Lung (tissue), 12 donors: ENCODE results near the gene TMEM214. TPM values are rescaled to one million over a fixed set of nuclear protein-coding genes. Genes with fewer than 3 reads are reported as not detected.

Experiments
- ATAC-seq: fragments of 200-7000 bp; cut with Tn5 transposase; one replicate; pipeline ENCODE4 v1.9.1; 2020; ENCODE audit warnings: moderate number of reproducible peaks; ENCODE audit not compliant: insufficient read depth, low FRiP score
- DNase-seq, 3 donors: peaks; one replicate each; pipeline ENCODE4 v3.0.0-alpha.2; 2013 to 2017
- H3K27ac ChIP-seq, 2 donors: one replicate each; pipeline ENCODE4 v1.5.1; 2013; ENCODE audit warnings: mild to moderate bottlenecking in 2 of 2, moderate library complexity in 2 of 2, control low read depth in 1 of 2, inconsistent platforms in 1 of 2, low read depth in 1 of 2, low read length in 1 of 2
- H3K27me3 ChIP-seq, 3 donors: one replicate each; pipeline ENCODE4 v1.5.1; 2013; ENCODE audit warnings: low read length in 2 of 3; ENCODE audit not compliant: control insufficient read depth in 3 of 3, insufficient read depth in 3 of 3
- H3K36me3 ChIP-seq, 4 donors: one replicate each; pipeline ENCODE4 v1.5.1; 2013; ENCODE audit warnings: low read length in 4 of 4, mild to moderate bottlenecking in 1 of 4, moderate library complexity in 1 of 4; ENCODE audit not compliant: control insufficient read depth in 4 of 4, insufficient read depth in 4 of 4
- H3K4me1 ChIP-seq, 5 donors: one replicate each; pipeline ENCODE4 v1.5.1; 2013; ENCODE audit warnings: low read length in 5 of 5, mild to moderate bottlenecking in 2 of 5, moderate library complexity in 1 of 5; ENCODE audit not compliant: control insufficient read depth in 5 of 5, insufficient read depth in 5 of 5
- H3K4me3 ChIP-seq: one replicate; pipeline ENCODE4 v1.5.1; 2013; ENCODE audit warnings: mild to moderate bottlenecking, control low read depth, moderate library complexity
- H3K9ac ChIP-seq, 2 donors: one replicate each; pipeline ENCODE4 v1.5.1; 2013; ENCODE audit warnings: low read length in 2 of 2, control low read depth in 1 of 2; ENCODE audit not compliant: insufficient read depth in 1 of 2
- H3K9me3 ChIP-seq, 4 donors: one replicate each; pipeline ENCODE4 v1.5.1; 2013; ENCODE audit warnings: low read length in 3 of 4, mild to moderate bottlenecking in 1 of 4, moderate library complexity in 1 of 4; ENCODE audit not compliant: control insufficient read depth in 4 of 4, insufficient read depth in 3 of 4
- WGBS, 2 donors: extraction: QIAGEN DNeasy Blood & Tissue Kit; methylation state at CpG; one replicate each; pipeline ENCODE4 v1.1.7; 2013; 5-methylcytosine and 5-hydroxymethylcytosine counted together
- polyA plus RNA-seq, 2 donors: library from polyadenylated mRNA; stranded (reverse); fragments of 200-250 nt; gene quantifications; one replicate each; pipeline ENCODE4 v1.2.1, GENCODE V29; 2013
- total RNA-seq, 2 donors: library from RNA; depleted of rRNA in 1 of 2; stranded (reverse); fragments of >200 nt in 1 of 2; gene quantifications; one replicate each; pipeline ENCODE4 v1.2.1, GENCODE V29; 2014 to 2021
- TF ChIP-seq, protein P1 (sequence below): IDR thresholded peaks from 2 replicates; pipeline ENCODE4 v1.5.1; 2012; ENCODE audit warnings: mild to moderate bottlenecking; ENCODE audit errors: control extremely low read depth, extremely low read depth
- donor health status: control.
- donor health status: control.
- donor health status: Bipolar disorder and iron deficiency.
- donor health status: healthy.
- donor health status: DM: yes; HTN: yes; CAD: no.

TMEM214 gene
- total and polyA plus RNA-seq, 4 donors: 34.3 to 99.2 (median 59.6) TPM

DNA sequence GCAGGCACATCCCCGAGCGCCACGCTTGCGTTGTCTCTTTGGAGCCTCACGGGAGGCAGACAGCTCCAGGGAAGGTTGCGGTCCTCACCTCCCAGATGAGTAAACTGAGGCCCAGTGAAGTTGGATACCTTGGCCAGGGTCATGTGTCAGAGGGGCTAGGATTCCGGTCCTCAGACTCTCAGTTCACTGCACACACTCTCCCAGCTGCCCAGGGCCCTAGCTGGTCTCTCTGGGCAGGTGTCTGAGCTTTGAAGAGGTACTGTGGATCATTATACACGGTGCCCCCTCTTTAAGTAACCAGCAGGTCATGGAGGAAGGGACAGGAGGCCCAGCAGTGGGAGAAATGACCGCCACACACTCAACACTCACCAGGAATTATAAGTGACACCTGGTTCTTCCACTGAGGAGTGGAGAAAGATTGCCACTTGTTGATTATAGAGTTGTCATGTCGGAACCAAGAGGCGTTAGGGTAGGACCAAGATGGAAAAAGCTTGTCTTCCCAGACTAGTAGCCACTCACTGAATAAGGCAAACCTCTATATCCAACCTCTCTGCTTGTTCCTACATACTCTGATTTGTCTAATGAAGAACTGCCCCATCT is 588 bp downstream of the TMEM214 start:
- DNase-seq: no peak
- peak; percentile 8 for ATAC-seq
- peaks cover 14 to 37% (median 26%) of the 10 kb centered on the region in 4 donors for H3K36me3 ChIP-seq
- TF ChIP-seq, protein P1, sequence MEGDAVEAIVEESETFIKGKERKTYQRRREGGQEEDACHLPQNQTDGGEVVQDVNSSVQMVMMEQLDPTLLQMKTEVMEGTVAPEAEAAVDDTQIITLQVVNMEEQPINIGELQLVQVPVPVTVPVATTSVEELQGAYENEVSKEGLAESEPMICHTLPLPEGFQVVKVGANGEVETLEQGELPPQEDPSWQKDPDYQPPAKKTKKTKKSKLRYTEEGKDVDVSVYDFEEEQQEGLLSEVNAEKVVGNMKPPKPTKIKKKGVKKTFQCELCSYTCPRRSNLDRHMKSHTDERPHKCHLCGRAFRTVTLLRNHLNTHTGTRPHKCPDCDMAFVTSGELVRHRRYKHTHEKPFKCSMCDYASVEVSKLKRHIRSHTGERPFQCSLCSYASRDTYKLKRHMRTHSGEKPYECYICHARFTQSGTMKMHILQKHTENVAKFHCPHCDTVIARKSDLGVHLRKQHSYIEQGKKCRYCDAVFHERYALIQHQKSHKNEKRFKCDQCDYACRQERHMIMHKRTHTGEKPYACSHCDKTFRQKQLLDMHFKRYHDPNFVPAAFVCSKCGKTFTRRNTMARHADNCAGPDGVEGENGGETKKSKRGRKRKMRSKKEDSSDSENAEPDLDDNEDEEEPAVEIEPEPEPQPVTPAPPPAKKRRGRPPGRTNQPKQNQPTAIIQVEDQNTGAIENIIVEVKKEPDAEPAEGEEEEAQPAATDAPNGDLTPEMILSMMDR: no peak
- H3K4me1 ChIP-seq: peaks cover 0 to 17% (median 6%) of the 10 kb centered on the region in 5 donors
- no peaks in the 10 kb centered on the region for H3K9me3 ChIP-seq
- peak overlapping the region; percentile 61 to 75 for H3K9ac ChIP-seq
- H3K27me3 ChIP-seq: no peaks in the 10 kb centered on the region
- 10 to 16% methylated on average over 11 of the region's 11 CpGs for WGBS, 2 donors
- H3K4me3 ChIP-seq: peak overlapping the region; percentile 97
- H3K27ac ChIP-seq: peak overlapping the region; percentile 83 to 86

DNA sequence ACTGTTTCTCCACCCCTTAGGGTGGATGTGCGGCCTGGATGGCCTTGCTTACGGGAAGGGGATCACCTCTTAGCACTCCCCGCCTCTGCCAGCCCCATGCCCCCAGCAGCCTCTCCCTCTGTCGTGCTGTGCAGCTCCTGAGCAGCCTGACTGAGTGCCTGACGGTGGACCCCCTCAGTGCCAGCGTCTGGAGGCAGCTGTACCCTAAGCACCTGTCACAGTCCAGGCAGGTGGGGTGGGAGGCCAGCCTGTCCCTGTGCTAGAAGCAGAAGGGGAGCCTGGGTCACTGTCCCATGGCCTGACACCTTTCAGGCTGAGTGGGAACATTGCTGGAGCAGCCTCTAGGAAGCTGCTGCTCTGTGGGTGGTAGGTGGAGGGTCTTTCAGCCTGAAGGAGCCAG is 5.2 kb downstream of the TMEM214 start:
- H3K4me1 ChIP-seq: peaks cover 0 to 16% (median 6%) of the 10 kb centered on the region in 5 donors
- H3K9ac ChIP-seq: no peak overlapping the region
- DNase-seq (no peak), ATAC-seq (no peak)
- WGBS, 2 donors: 93 to 95% methylated on average over 6 of the region's 6 CpGs
- TF ChIP-seq, protein P1: no peak
- H3K9me3 ChIP-seq: no peaks in the 10 kb centered on the region
- H3K4me3 ChIP-seq: no peak overlapping the region
- H3K27ac ChIP-seq: no peak overlapping the region
- peaks cover 30 to 65% (median 39%) of the 10 kb centered on the region in 4 donors for H3K36me3 ChIP-seq
- H3K27me3 ChIP-seq: no peaks in the 10 kb centered on the region

DNA sequence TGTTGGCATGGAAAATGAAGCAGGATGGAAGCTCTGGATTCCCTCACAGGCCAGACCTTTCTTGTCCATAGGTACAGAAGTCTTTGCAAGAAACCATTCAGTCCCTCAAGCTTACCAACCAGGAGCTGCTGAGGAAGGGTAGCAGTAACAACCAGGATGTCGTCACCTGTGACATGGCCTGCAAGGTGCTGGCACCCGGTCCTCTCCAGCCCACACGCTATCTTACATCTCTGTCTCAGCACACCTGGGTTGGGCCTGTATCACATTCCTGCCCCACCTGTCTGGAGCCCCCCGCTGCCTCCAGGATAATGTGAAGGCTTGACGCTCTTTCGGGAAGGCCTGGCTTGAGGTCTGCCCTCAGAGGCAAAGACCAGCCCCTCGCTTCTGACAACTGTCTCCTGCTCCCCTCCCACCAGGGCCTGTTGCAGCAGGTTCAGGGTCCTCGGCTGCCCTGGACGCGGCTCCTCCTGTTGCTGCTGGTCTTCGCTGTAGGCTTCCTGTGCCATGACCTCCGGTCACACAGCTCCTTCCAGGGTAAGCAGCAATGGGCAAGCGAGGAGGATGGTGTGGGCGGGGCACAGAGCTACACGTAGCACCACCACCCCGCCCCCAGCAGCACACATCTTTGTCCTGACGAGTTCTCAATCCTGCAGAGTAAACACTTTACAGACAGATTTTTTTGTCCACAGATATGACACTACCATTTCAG is 6.0 kb downstream of the TMEM214 start:
- Histone ChIP-seq H3K4me3 (no peak overlapping the region), H3K36me3 (peaks cover 30 to 65% (median 39%) of the 10 kb centered on the region in 4 donors), H3K27me3 (no peaks in the 10 kb centered on the region), H3K9me3 (no peaks in the 10 kb centered on the region), H3K4me1 (peaks cover 0 to 9% (median 3%) of the 10 kb centered on the region in 5 donors), H3K9ac (no peak overlapping the region), H3K27ac (no peak overlapping the region)
- TF ChIP-seq, protein P1: no peak
- no peak for DNase-seq
- ATAC-seq: no peak
- WGBS, 2 donors: 89 to 93% methylated on average over 17 of the region's 17 CpGs
